Heart right ventricle (tissue), 16 donors: ENCODE data around the gene MAGEA11. TPM values are rescaled to one million over a fixed set of nuclear protein-coding genes. Genes with fewer than 3 reads are reported as not detected.

Experiments
- ATAC-seq, 8 donors: fragments of 200-7000 bp; cut with Tn5 transposase; one replicate each; pipeline ENCODE4 v1.9.1; 2020; ENCODE audit warnings: mild to moderate bottlenecking in 8 of 8, moderate library complexity in 8 of 8, moderate number of reproducible peaks in 1 of 8
- DNase-seq, 2 donors: peaks; one replicate each; pipeline ENCODE4 v3.0.0-alpha.2; 2020
- H3K27ac ChIP-seq, 10 donors: fragments of 200-600 bp; sonication (generic) in 2 of 10; one replicate each; pipeline versions ENCODE4 v1.5.0 to v1.8.0; 2020 to 2022; ENCODE audit warnings: mild to moderate bottlenecking in 3 of 10
- H3K27me3 ChIP-seq, 7 donors: fragments of 200-600 bp; one replicate each; pipeline ENCODE4 v1.8.0; 2021 to 2022; ENCODE audit warnings: mild to moderate bottlenecking in 2 of 7
- H3K36me3 ChIP-seq, 9 donors: fragments of 200-600 bp; sonication (generic) in 1 of 9; one replicate each; pipeline versions ENCODE4 v1.5.0 to v1.8.0; 2020 to 2022; ENCODE audit warnings: mild to moderate bottlenecking in 2 of 9
- H3K4me1 ChIP-seq, 9 donors: fragments of 200-600 bp; sonication (generic) in 1 of 9; one replicate each; pipeline versions ENCODE4 v1.5.0 to v1.8.0; 2020 to 2022; ENCODE audit warnings: mild to moderate bottlenecking in 4 of 9
- H3K4me3 ChIP-seq, 10 donors: fragments of 200-600 bp; sonication (generic) in 2 of 10; one replicate each; pipeline versions ENCODE4 v1.5.0 to v1.8.0; 2020 to 2022; ENCODE audit warnings: mild to moderate bottlenecking in 7 of 10, moderate library complexity in 2 of 10
- H3K9me3 ChIP-seq, 11 donors: fragments of 200-600 bp in 10 of 11; sonication (generic) in 2 of 11; one replicate each; pipeline versions ENCODE4 v1.5.0 to v1.8.0; 2013 to 2022; ENCODE audit warnings: mild to moderate bottlenecking in 2 of 11, control low read depth in 1 of 11, moderate library complexity in 1 of 11
- CTCF ChIP-seq, 9 donors: fragments of 200-600 bp; sonication (generic) in 2 of 9; IDR thresholded peaks; one replicate each; pipeline versions ENCODE4 v1.5.0 to v1.8.0; 2021 to 2022; ENCODE audit warnings: antibody characterized with exemption in 9 of 9, mild to moderate bottlenecking in 5 of 9, moderate library complexity in 1 of 9
- WGBS, 2 donors: extraction: QIAGEN DNeasy Blood & Tissue Kit; methylation state at CpG; one replicate each; pipeline ENCODE4 v1.1.7; 2013; ENCODE audit warnings: inconsistent platforms in 1 of 2; 5-methylcytosine and 5-hydroxymethylcytosine counted together
- intact Hi-C, 10 donors: fragments of 100-400 bp; cut with DNase I; formaldehyde crosslinking; loops; one replicate each; pipeline versions ENCODE4 v1.11.1 to v1.14.2; 2022
- polyA plus RNA-seq, 2 donors: library from polyadenylated mRNA; stranded (reverse); fragments of 200-250 nt; gene quantifications; one replicate each; pipeline ENCODE4 v1.2.3, GENCODE V29; 2013
- total RNA-seq, 10 donors: library from RNA; stranded (reverse); fragmentation: NEBNext Ultra II Directional in 3 of 10; extraction: Animal tissue kit (Norgen Biotek cat#: 25700) in 3 of 10; gene quantifications; one replicate each; pipeline versions ENCODE4 v1.2.1 to v1.2.4, GENCODE V29; 2021 to 2023
- donor health status: Arrhythmogenic right ventricular cardiomyopathy.
- donor health status: ischemic (EF 13 %, LVEDD 7.1; RV severe dilation, severe dysfunction).
- donor health status: healthy with polysubstance abuse.
- donor health status: DM: no; HTN: yes; CAD: no.
- donor health status: DM: no; HTN: no; CAD: no.
- donor health status: ischemic (EF 25% LVEDD 6.9; RV normal size, moderate dysfunction).
- donor health status: ischemic (EF 25% LVEDD 5.7; RV mildly dilated, moderate dysfunction).
- donor health status: healthy.
- donor health status: DM: yes; HTN: yes; CAD: no.
- donor health status: Ischemic cardiomyopathy.
- donor health status: ischemic (EF 35%, LVEDD 5.7; RV mildly dilated, moderate dysfunction).
- donor health status: nonischemic (EF 11% LVEDD 7.7; RV severe dilation, severe dysfunction).
- donor health status: DM: yes; HTN: yes; CAD: no.
- donor health status: PGD.
- donor health status: ischemic (EF 29% LVEDD 5.4; RV normal size, mild dysfunction).
- donor health status: nonischemic (EF 23%, LVEDD 6.1; RV moderate dilation, normal function).

Gene MAGEA11
- total and polyA plus RNA-seq, 12 donors: not detected

GRCh38 chrX:149707147-149707901 is 4.5 kb upstream of the MAGEA11 start:
- intact Hi-C loops: no loop called here
- Histone ChIP-seq H3K9me3 (no peaks in the 10 kb centered on the region), H3K4me1 (no peaks in the 10 kb centered on the region), H3K27me3 (peaks cover 0 to 4% (median 0%) of the 10 kb centered on the region in 7 donors), H3K27ac (no peak overlapping the region), H3K4me3 (no peak overlapping the region), H3K36me3 (no peaks in the 10 kb centered on the region)
- TF ChIP-seq CTCF (IDR thresholded peaks at IDR 0.05): no peak
- ATAC-seq (no peak), DNase-seq (no peak)
- WGBS, 2 donors: 82 to 84% methylated on average over 2 of the region's 2 CpGs

GRCh38 chrX:149712831-149713230 is 971 bp downstream of the MAGEA11 start:
- no peak for ATAC-seq
- 85 to 89% methylated on average over 5 of the region's 5 CpGs for WGBS, 2 donors
- Histone ChIP-seq H3K4me3 (no peak overlapping the region), H3K9me3 (no peaks in the 10 kb centered on the region), H3K4me1 (no peaks in the 10 kb centered on the region), H3K36me3 (no peaks in the 10 kb centered on the region), H3K27ac (no peak overlapping the region), H3K27me3 (no peaks in the 10 kb centered on the region)
- no peak for TF ChIP-seq CTCF (IDR thresholded peaks at IDR 0.05)
- DNase-seq: no peak
- intact Hi-C loops: no loop called here

GRCh38 chrX:149713279-149714050 is 1.6 kb downstream of the MAGEA11 start:
- no peak for TF ChIP-seq CTCF (IDR thresholded peaks at IDR 0.05)

DNA sequence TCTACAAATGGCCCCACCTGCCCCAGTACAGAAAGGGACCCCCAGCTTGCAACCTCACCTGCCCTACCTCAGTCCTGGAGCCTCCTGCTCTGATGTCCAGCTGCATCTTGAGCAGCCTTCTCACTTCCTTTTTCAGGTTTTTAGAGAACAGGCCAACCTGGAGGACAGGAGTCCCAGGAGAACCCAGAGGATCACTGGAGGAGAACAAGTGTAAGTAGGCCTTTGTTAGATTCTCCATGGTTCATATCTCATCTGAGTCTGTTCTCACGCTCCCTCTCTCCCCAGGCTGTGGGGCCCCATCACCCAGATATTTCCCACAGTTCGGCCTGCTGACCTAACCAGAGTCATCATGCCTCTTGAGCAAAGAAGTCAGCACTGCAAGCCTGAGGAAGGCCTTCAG is 3.6 kb downstream of the MAGEA11 start:
- H3K4me3 ChIP-seq: no peak overlapping the region
- intact Hi-C loops: no loop called here
- no peaks in the 10 kb centered on the region for H3K4me1 ChIP-seq
- H3K36me3 ChIP-seq: no peaks in the 10 kb centered on the region
- ATAC-seq (no peak), DNase-seq (no peak)
- TF ChIP-seq CTCF (IDR thresholded peaks at IDR 0.05): no peak
- no peaks in the 10 kb centered on the region for H3K9me3 ChIP-seq
- no peak overlapping the region for H3K27ac ChIP-seq
- H3K27me3 ChIP-seq: no peaks in the 10 kb centered on the region
- WGBS, 2 donors: 83 to 95% methylated on average over 2 of the region's 2 CpGs

More at GRCh38 chrX:149713279-149714050, 1.6 kb downstream of the MAGEA11 start:
- no peak overlapping the region for H3K4me3 ChIP-seq
- intact Hi-C loops: no loop called here
- no peak overlapping the region for H3K27ac ChIP-seq
- H3K27me3 ChIP-seq: no peaks in the 10 kb centered on the region
- H3K36me3 ChIP-seq: no peaks in the 10 kb centered on the region
- no peaks in the 10 kb centered on the region for H3K9me3 ChIP-seq
- ATAC-seq: no peak
- 75 to 78% methylated on average over 5 of the region's 5 CpGs for WGBS, 2 donors
- no peak for DNase-seq
- H3K4me1 ChIP-seq: no peaks in the 10 kb centered on the region
